GM18951 (cell line): ENCODE measurements around the gene SYCP1.
"Not testable (repeated sequence)": the region's sequence is repeated elsewhere in the genome, so short reads cannot be mapped to it uniquely, and the experiment has no call there.

ENCODE experiments used
- POLR2A ChIP-seq: IDR thresholded peaks from 4 replicates; pipeline ENCODE4 v1.6.1; 2011; ENCODE audit warnings: mild to moderate bottlenecking; ENCODE audit not compliant: insufficient read length, insufficient read depth; ENCODE audit errors: extremely low read depth
- in situ Hi-C: fragments of 300-500 bp; cut with MboI; formaldehyde crosslinking; loops from one replicate; pipeline ENCODE4 v1.12.0; 2022; ENCODE audit warnings: low sequenced_read_pairs, mixed read lengths, inconsistent platforms; ENCODE audit not compliant: unreplicated experiment

SYCP1 gene

DNA sequence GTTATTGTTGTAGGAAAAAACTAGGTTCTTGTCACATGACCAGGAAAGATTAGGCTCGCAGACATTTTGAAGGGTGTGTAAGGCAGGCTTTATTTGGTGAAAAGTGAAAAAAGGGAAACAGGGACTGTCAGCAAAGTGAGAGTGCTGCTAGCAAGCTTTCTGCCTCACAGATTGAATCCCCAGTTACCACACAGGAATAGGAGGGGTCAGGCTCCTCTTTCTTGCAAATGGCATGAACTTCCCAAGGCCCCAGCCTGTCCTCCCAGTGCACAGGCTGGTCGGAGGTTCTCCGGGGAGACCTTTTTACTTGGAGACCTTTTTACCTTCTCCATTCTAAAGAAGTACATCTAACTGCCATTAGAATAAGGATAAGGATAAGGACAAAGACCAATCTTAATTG is 42.1 kb downstream of the SYCP1 start:
- no peak for TF ChIP-seq POLR2A
- in situ Hi-C loops = no loop called here

DNA sequence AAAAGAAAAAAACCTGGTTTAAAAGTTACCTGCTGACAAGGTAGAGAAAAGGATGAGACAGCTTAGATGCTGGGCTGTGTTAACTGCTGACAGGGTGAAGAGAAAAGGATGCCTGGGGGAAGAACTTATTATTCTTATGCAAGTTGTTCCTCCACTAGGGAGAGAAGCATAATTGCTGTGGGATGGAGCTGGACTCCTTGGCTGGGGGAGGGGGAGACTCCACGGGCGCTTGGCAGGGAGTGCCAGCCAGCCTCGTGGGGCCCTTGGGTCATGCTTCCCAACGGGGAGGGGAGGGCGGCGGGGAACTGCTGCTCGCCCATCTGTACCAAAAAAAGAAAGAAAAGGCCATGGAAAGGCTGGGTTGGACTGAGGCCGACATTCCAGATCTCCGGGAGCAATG is 47.2 kb downstream of the SYCP1 start:
- in situ Hi-C loops = no loop called here
- TF ChIP-seq POLR2A = no peak

DNA sequence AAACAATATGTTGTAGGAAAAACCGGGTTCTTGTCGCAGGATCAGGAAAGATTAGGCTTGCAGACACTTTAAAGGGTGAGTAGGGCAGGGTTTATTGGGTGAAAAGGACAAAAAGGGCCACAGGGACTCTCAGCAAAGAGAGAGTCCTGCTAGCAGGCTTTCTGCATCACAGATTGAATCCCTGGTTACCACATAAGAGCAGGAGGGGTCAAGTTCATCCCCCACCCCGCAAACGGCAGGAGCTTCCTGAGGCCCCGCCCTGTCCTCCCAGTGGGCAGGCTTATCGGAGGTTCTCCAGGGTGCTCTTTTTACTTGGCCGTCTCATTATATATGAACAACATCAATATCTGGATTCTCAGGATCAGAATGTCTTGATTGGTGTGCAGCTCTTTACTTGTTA is 47.7 kb downstream of the SYCP1 start:
- in situ Hi-C loops = no loop called here
- no peak for TF ChIP-seq POLR2A

DNA sequence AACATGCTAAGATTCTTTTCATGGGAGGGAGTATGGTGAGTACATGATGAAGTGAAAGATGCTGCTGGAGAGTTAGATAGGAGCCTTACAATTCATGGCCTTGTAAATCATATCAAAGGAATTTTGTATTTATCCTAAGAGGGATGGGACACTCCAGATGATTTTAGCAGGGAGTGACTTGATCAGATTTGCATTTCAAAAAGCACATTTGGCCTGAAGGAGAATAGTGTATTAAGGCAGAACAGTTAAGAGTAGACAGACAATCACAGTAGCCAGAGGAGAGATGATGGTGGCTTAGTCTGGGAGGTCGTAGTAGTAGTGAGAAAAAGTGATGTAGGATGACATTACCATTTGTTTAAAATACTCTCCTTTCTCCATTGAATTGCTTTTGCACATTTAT is 48.8 kb downstream of the SYCP1 start:
- TF ChIP-seq POLR2A = no peak
- in situ Hi-C loops = no loop called here

DNA sequence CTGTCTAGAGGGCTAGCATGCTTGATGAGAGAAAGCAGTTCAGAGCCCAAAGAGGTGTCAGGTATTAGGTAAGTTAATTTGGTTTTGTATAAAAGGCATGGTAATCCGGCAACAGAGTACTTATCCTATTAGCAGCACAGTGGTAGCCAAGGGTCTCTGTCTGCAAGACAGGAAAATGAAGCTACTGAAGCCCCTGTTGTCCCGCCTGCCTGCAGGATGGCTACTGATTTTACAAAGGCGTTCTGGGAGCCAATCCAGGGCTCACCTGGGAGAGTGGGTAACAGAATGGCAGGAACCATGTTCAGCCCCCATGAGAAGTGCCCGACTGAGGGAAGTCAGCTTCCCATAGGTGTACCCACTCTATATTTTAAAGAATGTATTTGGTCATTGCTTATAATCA is 61.1 kb downstream of the SYCP1 start:
- in situ Hi-C loops = not testable (repeated sequence)

GRCh38 chr1:114926607-114927006 is 71.9 kb downstream of the SYCP1 start:
- TF ChIP-seq POLR2A = no peak
- in situ Hi-C loops = no loop called here

- TF ChIP-seq POLR2A = no peak
- in situ Hi-C loops = no loop called here
These were observed 72.7 kb downstream of the SYCP1 start for GRCh38 chr1:114927401-114927800.

DNA sequence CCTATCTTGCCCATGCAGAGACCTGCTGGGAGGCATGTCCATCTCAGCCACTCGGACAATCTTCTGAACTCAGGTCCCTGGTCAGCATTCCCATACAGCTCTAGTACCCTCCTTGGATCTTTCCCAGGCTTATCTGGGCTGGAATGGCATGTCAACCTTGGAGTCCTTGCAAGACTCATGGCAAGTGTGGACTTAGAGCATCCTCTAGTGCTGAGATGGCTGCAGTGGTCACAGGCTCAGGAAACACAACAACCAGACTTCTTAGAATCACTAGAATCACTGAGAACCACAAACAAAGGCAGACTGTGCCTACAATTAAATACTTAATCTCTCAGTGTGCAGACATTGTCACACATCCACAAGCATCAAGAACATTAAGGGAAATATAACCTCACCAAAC is 101.9 kb downstream of the SYCP1 start:
- TF ChIP-seq POLR2A = no peak
- in situ Hi-C loops = no loop called here

DNA sequence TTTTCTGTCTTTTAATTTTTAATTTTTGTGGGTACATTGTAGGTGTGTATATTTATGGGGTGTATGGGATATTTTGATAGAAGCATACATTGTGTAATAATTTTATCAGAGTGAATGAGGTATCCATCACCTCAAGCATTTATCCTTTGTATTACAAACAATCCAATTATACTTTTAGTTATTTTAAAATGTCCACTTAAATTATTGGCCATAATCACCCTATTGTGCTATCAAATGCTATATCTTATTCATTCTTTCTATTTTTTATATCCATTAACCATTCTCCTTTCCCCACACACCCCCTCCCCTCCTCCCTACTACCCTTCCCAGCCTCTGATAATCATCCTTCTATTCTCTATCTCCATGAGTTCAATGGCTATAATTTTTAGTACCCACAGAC is 104.8 kb downstream of the SYCP1 start:
- in situ Hi-C loops = no loop called here
- TF ChIP-seq POLR2A = no peak

DNA sequence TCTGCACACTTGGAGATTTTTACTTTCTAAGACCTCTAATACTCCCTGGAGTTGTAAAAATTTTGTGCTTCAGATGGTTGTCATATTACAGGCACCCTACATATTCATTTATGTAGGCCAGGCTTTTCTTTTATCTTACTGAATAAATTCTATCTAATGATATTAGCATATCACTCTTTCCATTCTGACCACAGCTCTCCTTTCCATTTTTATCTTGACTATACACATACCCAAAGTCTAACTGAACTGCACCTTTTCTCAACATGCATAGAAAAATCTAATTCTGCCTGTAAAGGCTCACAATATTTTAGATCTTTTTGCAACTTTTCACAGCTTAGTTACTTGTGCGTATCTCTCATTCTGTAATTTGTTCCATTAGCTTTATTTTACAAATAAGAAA is 122.2 kb downstream of the SYCP1 start:
- in situ Hi-C loops = loop anchor here (5.0 kb wide), 1 partner anchor 130 kb away; no protein-coding TSS in a partner anchor
- no peak for TF ChIP-seq POLR2A

DNA sequence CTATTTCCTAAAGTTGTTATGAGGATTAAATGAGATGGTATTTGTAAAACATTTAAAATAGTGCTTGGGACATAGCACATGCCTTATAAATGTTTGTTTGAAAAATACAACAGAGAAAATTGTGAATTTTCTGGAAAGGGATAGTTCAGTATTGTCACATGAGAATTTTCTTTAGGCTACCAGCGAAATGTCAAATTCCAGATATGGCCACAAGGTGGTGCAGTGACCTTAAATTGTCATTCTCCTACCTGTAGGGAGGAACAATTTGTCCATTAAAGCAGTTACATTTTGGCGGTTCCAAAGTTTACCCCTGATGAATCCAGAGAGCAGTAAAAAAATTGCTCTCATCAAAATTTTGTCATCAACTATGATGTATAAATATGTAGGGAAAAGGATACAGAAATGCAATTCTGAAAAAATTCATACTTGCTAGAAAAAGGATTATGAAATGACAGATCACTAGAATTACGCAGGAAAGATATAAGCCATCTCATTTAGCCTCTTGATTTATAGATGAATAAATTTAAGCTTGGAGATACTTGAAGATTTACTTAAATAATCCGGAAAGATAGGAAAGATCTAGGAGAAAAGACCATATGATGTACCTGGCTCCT is 124.7 kb downstream of the SYCP1 start:
- in situ Hi-C loops = loop anchor here (5.0 kb wide), 1 partner anchor 128 kb away; no protein-coding TSS in a partner anchor
- no peak for TF ChIP-seq POLR2A

DNA sequence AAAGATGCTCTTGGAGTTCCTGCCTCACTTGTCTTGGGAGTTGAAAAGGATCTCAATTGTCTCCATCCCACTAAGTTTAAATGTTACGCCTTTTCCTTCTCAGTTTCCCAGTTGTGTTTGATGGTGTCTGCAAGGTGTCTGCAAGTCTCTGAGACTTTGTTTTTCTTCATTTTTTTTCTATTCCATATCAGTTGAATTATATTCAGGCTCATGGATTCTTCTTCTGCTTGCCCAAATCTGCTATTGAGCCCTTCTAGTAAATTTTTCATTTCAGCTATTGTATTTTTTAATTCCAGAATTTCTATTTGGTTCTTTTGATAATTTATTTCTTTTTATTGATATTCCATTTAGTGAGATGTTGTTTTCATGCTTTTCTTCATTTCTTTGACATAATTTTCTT is 127.6 kb downstream of the SYCP1 start:
- in situ Hi-C loops = no loop called here
- no peak for TF ChIP-seq POLR2A

- no peak for TF ChIP-seq POLR2A
- in situ Hi-C loops = no loop called here
These were observed 131.6 kb downstream of the SYCP1 start for GRCh38 chr1:114986286-114986685.

GRCh38 chr1:114988095-114988494 is 133.4 kb downstream of the SYCP1 start:
- in situ Hi-C loops = no loop called here
- TF ChIP-seq POLR2A = no peak
